ENCODE data around the gene CNOT3. TPM values are rescaled to one million over a fixed set of nuclear protein-coding genes. Genes with fewer than 3 reads are reported as not detected.

The CNOT3 gene
- total and polyA plus RNA-seq, 4 donors, result 10.4 to 54.4 (median 34.7) TPM

Other genes with a start within 250 kb of the CNOT3 start
- not detected for gene CACNG7, start 228.5 kb upstream of the CNOT3 start, total RNA-seq
- not detected for gene CACNG7, start 228.5 kb upstream of the CNOT3 start, polyA plus RNA-seq
- under 1 TPM; 0.23 to 0.33 TPM for gene CACNG8, start 174.8 kb upstream of the CNOT3 start, total RNA-seq
- under 1 TPM; under 0.01 to 0.05 TPM for gene CACNG8, start 174.8 kb upstream of the CNOT3 start, polyA plus RNA-seq
- not detected for gene CACNG6, start 146.1 kb upstream of the CNOT3 start, total RNA-seq
- gene CACNG6, start 146.1 kb upstream of the CNOT3 start, polyA plus RNA-seq, result under 1 TPM in 1 of 2 donors, not detected in 1; 0.18 TPM
- gene VSTM1, start 73.9 kb upstream of the CNOT3 start, total RNA-seq, result not detected
- not detected for gene VSTM1, start 73.9 kb upstream of the CNOT3 start, polyA plus RNA-seq
- gene TARM1, start 56.4 kb upstream of the CNOT3 start, total RNA-seq, result not detected
- not detected for gene TARM1, start 56.4 kb upstream of the CNOT3 start, polyA plus RNA-seq
- 1 to 10 TPM; 4.4 to 6.0 TPM for gene OSCAR, start 37.0 kb upstream of the CNOT3 start, total RNA-seq
- gene OSCAR, start 37.0 kb upstream of the CNOT3 start, polyA plus RNA-seq, result 1 to 10 TPM in 1 of 2 donors, under 1 TPM in 1; 0.31 to 2.8 TPM
- gene NDUFA3, start 34.9 kb upstream of the CNOT3 start, total RNA-seq, result 10 to 100 TPM; 64.9 to 65.3 TPM
- gene NDUFA3, start 34.9 kb upstream of the CNOT3 start, polyA plus RNA-seq, result 100 to 1,000 TPM in 1 of 2 donors, 10 to 100 TPM in 1; 76.5 to 129 TPM
- 10 to 100 TPM; 12.9 to 17.3 TPM for gene TFPT, start 22.1 kb upstream of the CNOT3 start, total RNA-seq
- gene TFPT, start 22.1 kb upstream of the CNOT3 start, polyA plus RNA-seq, result 10 to 100 TPM in 1 of 2 donors, 1 to 10 TPM in 1; 8.3 to 29.4 TPM
- gene PRPF31, start 22.0 kb upstream of the CNOT3 start, total RNA-seq, result 10 to 100 TPM; 41.5 to 50.4 TPM
- 10 to 100 TPM; 33.8 to 71.2 TPM for gene PRPF31, start 22.0 kb upstream of the CNOT3 start, polyA plus RNA-seq
- 1 to 10 TPM; 5.7 to 6.0 TPM for gene LENG1, start 22.0 kb downstream of the CNOT3 start, total RNA-seq
- gene LENG1, start 22.0 kb downstream of the CNOT3 start, polyA plus RNA-seq, result 10 to 100 TPM in 1 of 2 donors, 1 to 10 TPM in 1; 7.5 to 10.1 TPM
- 1 to 10 TPM; 1.2 to 7.4 TPM for gene TMC4, start 35.4 kb downstream of the CNOT3 start, total RNA-seq
- gene TMC4, start 35.4 kb downstream of the CNOT3 start, polyA plus RNA-seq, result 10 to 100 TPM in 1 of 2 donors, under 1 TPM in 1; 0.08 to 15.8 TPM
- 10 to 100 TPM; 31.3 to 40.7 TPM for gene MBOAT7, start 51.8 kb downstream of the CNOT3 start, total RNA-seq
- gene MBOAT7, start 51.8 kb downstream of the CNOT3 start, polyA plus RNA-seq, result 10 to 100 TPM; 11.9 to 22.0 TPM
- 10 to 100 TPM; 24.6 to 28.1 TPM for gene TSEN34, start 53.5 kb downstream of the CNOT3 start, total RNA-seq
- 10 to 100 TPM; 21.5 to 46.3 TPM for gene TSEN34, start 53.5 kb downstream of the CNOT3 start, polyA plus RNA-seq
- gene RPS9, start 63.1 kb downstream of the CNOT3 start, total RNA-seq, result 1,000 to 10,000 TPM in 1 of 2 donors, 100 to 1,000 TPM in 1; 778 to 1,093 TPM
- gene RPS9, start 63.1 kb downstream of the CNOT3 start, polyA plus RNA-seq, result 1,000 to 10,000 TPM; 3,636 to 4,281 TPM
- 10 to 100 TPM; 18.8 to 26.7 TPM for gene LILRB3, start 85.2 kb downstream of the CNOT3 start, total RNA-seq
- 1 to 10 TPM in 1 of 2 donors, under 1 TPM in 1; 0.61 to 1.9 TPM for gene LILRB3, start 85.2 kb downstream of the CNOT3 start, polyA plus RNA-seq
- 10 to 100 TPM; 13.3 to 14.8 TPM for gene LILRA6, start 105.0 kb downstream of the CNOT3 start, total RNA-seq
- gene LILRA6, start 105.0 kb downstream of the CNOT3 start, polyA plus RNA-seq, result 1 to 10 TPM in 1 of 2 donors, under 1 TPM in 1; 0.43 to 4.8 TPM
- gene LILRB5, start 119.5 kb downstream of the CNOT3 start, total RNA-seq, result 10 to 100 TPM; 15.0 to 48.7 TPM
- 1 to 10 TPM; 2.7 to 8.4 TPM for gene LILRB5, start 119.5 kb downstream of the CNOT3 start, polyA plus RNA-seq
- gene LILRB2, start 143.3 kb downstream of the CNOT3 start, total RNA-seq, result 10 to 100 TPM; 10.2 to 22.7 TPM
- 1 to 10 TPM in 1 of 2 donors, under 1 TPM in 1; 0.38 to 2.0 TPM for gene LILRB2, start 143.3 kb downstream of the CNOT3 start, polyA plus RNA-seq
- gene LILRA5, start 175.4 kb downstream of the CNOT3 start, total RNA-seq, result 10 to 100 TPM in 1 of 2 donors, 1 to 10 TPM in 1; 5.5 to 10.8 TPM
- 1 to 10 TPM; 1.7 to 3.5 TPM for gene LILRA5, start 175.4 kb downstream of the CNOT3 start, polyA plus RNA-seq
- gene LILRA4, start 201.4 kb downstream of the CNOT3 start, total RNA-seq, result not detected
- gene LILRA4, start 201.4 kb downstream of the CNOT3 start, polyA plus RNA-seq, result not detected
- gene LAIR1, start 227.2 kb downstream of the CNOT3 start, total RNA-seq, result 10 to 100 TPM; 27.4 to 78.4 TPM
- 10 to 100 TPM in 1 of 2 donors, 1 to 10 TPM in 1; 2.1 to 17.2 TPM for gene LAIR1, start 227.2 kb downstream of the CNOT3 start, polyA plus RNA-seq